Right lobe of liver (tissue), 4 donors: ENCODE measurements around the gene PIGS.

Experiments used
- POLR2A ChIP-seq: fragments of 450-650 bp; IDR thresholded peaks from one replicate; pipeline ENCODE4 v1.6.1; 2017; ENCODE audit warnings: antibody characterized with exemption, mild to moderate bottlenecking
- TF ChIP-seq, protein P1 (sequence below), 4 donors: fragments of 200-600 bp in 3 of 4; fragments of 450-650 bp in 1 of 4; IDR thresholded peaks; one replicate each; pipeline versions ENCODE4 v1.5.1 to v1.8.0; 2016 to 2022; ENCODE audit warnings: antibody characterized with exemption in 4 of 4, mild to moderate bottlenecking in 2 of 4
- donor health status: DM: no; HTN: no; CAD: no.
- donor health status: DM: no; HTN: no; CAD: no.
- donor health status: DM: no; HTN: yes; CAD: no.

DNA sequence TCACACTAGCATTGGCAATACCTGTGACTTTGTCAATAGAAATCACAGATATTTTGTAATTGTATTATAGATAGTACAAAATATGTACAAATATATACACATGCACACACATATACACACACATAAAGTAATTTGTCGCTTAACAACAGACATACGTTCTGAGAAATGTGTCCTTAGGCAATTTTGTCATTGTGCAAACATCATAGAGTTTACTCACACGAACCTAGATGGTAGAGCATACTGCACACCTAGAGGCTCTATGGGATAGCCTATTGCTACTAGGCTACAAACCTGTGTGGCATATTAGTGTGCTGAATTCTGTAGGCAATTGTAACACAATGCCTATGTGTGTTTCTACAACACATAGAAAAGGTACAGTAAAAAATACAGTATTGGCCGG is 29.9 kb downstream of the PIGS start:
- TF ChIP-seq, protein P1, sequence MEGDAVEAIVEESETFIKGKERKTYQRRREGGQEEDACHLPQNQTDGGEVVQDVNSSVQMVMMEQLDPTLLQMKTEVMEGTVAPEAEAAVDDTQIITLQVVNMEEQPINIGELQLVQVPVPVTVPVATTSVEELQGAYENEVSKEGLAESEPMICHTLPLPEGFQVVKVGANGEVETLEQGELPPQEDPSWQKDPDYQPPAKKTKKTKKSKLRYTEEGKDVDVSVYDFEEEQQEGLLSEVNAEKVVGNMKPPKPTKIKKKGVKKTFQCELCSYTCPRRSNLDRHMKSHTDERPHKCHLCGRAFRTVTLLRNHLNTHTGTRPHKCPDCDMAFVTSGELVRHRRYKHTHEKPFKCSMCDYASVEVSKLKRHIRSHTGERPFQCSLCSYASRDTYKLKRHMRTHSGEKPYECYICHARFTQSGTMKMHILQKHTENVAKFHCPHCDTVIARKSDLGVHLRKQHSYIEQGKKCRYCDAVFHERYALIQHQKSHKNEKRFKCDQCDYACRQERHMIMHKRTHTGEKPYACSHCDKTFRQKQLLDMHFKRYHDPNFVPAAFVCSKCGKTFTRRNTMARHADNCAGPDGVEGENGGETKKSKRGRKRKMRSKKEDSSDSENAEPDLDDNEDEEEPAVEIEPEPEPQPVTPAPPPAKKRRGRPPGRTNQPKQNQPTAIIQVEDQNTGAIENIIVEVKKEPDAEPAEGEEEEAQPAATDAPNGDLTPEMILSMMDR (IDR thresholded peaks at IDR 0.05) = no peak
- no peak for TF ChIP-seq POLR2A
